Fibroblast of gingiva (primary cell): ENCODE results near the gene GLB1L3.

Experiments
- DNase-seq: peaks from one replicate; pipeline ENCODE4 v3.0.0-alpha.2; 2011; ENCODE audit warnings: low read depth

GLB1L3 gene

GRCh38 chr11:134275534-134276395 is at the start of gene GLB1L3:
TSS of gene GLB1L3 (plus strand) at chr11:134276379. CDS start at chr11:134276741, 362 bp downstream.
- DNase-seq: no peak

GRCh38 chr11:134226806-134227325 is 49.3 kb upstream of the GLB1L3 start:
- DNase-seq: no peak

- peak; percentile 49 for DNase-seq
Measured at GRCh38 chr11:134228625-134229024, 47.6 kb upstream of the GLB1L3 start.

DNA sequence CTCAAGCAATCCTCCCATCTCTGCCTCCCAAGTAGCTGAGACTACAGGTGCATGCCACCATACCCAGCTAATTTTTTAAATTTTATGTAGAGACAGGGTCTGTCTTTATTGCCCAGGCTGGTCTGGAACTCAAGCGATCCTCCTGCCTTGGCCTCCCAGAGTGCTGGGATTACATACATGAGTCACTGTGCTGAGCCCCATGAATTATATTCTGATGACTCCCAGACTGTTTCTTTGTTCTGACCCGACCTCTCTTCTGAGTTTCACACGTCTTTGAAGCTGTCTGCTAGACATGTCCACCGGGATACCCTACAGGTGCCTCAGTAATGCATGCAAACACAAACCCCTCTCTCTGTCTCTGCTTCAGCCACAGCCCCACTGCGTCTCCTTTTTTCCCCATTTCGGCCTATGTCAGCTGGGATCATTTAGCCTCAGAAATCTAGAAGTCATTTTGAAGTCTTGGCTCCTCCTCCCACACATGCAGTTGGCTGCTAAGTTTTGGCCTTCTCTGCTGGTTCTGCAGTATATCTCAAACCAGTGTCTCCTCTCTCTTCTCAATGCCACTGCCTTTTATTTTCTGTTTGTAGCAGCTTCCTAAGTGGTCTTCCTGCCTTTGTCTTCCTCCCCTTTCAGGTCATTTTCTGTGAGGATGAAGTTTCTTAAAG is 46.9 kb upstream of the GLB1L3 start:
- DNase-seq: no peak

DNA sequence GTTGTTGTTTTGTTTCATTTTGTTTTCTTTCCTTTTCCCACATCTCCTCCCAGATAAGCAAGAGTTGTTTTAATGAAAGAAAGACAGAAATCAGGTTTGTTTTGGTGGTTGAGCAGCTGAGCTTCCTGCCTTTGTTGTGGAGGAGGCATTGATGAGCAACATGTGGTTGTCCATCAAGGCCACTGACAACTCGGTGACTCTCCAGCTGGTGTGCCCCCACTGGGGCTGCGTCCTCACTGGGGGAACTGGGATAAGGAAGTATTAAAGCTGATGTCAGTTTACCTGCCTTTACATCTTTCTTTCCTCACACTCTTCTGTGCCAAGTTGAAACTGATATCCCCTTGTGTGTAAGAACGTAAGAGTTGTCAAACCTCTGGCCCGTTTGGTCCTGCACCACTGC is 45.8 kb upstream of the GLB1L3 start:
- DNase-seq: no peak

DNA sequence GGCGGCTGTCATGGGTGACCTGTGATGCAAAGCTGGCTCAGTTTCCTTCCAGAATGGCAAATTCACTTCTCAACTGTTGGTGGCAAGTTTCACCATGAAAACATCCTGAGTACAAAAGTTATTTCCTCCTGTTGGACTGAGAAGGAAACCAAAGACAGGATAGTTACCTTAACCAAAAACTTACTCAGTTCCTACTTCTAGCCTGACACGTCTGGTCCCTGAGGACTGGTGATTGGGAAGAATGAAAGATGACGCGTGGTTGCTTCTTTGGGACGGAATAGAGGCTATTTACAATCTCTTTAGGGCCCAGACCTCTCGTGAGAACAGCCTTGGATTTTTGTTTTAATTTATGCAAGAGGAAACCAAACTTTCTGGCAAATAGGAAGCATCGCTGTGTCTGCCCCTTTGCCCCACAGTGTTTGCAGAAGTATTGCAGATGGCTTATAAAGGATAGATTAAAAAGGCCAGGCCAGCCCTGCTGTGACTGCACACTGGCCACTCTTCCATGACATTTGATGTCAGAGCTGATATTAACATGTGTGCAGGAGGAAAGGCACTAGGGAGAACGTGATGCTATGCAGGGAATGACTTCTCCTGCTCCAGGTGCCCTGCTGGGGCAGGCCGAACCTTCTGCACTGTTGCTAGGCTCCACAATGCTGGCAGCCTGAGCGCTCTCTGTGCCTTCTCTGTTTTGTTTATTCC is 44.1 kb upstream of the GLB1L3 start:
- DNase-seq: no peak

GRCh38 chr11:134233729-134234179 is 42.4 kb upstream of the GLB1L3 start:
- DNase-seq: no peak

GRCh38 chr11:134235399-134235798 is 40.8 kb upstream of the GLB1L3 start:
- DNase-seq: no peak

DNA sequence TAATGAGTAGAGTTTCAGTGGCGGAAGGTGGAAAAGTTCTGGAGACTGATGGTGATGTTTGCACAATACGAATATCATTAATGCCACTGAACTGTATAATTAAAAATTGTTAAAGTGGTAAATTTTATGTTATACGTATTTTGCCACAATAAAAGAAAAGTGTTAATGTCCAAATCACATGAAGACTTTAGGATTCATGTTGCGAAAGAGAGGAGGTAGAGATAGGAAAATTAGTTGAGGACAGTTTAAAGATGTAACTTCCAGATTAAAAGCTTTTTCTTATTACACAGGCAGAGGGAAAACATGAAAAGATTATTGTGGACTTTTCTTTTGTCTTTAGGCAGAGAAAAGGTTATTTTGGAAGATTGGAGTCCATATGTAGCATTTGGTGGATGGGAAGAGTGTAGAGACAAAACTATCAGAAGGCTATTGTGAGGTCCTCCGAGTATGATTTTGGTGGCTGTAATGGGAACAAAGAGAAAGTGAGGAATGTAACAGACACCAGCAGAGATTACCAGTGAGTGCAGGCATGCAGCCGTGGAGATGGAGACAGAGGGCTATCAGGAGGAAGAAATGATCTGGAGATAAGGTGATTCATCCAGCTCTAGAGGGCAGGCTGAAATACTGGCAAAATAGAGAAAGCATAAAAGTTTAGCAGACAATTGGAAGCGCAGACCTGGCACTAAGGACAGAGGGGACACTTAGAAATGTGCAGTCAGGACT is 39.2 kb upstream of the GLB1L3 start:
- no peak for DNase-seq

DNA sequence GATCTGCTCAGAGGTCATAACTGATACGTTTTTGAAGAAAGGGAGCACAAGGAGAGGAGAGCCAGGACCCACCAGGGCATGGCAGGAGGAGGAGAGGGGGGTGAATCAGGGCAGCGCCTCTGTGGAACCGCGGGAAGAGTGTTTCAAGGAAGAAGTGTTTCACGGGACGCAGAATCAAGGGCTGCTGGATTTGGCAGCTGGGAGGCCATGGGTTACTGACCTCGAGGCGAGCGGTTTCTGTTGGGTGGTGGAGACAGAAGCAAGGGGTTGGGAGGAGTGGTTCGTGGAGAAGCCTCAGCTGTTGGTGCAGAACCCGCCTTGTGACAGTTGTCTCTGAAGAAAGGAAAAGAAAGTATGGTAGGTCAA is 38.6 kb upstream of the GLB1L3 start:
- no peak for DNase-seq

DNA sequence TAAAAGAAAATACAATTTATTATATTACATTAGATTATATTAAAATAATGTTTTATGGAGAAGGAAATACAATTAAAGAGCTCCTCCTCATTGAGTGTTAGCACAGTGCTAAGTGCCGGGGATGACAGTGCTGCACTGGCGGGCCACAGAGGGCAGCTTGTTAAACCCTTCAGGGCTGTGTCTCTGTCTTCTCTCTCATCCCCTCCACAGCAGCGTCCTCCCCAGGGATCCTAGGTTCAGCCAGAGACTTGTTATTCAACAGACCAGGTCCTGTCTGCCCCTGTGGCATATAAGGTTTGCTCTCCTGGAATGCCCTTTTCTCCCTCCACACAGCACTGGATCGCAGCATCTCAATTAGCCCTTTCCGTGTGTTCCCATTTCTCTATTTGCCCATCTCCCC is 37.2 kb upstream of the GLB1L3 start:
- DNase-seq: no peak

DNA sequence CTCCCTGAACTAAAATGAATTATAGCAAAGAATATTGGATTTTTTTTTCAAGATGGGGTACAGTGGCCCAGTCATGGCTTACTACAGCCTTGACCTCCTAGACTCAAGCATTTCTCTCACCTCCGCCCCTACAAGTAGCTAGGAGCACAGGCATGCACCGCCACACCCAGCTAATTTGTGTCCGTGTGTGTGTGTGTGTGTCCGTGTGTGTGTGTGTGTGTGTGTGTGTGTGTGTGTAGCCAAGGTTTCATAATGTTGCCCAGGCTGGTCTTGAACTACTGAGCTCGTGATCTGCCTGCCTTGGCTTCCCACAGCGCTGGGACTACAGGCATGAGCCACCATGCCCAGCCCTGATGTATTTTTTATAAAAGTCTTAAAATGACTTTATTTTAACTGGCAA is 35.6 kb upstream of the GLB1L3 start:
- no peak for DNase-seq

GRCh38 chr11:134242376-134242775 is 33.8 kb upstream of the GLB1L3 start:
- DNase-seq: no peak

- DNase-seq: no peak
Measured at GRCh38 chr11:134243913-134244312, 32.3 kb upstream of the GLB1L3 start.

GRCh38 chr11:134244593-134244992 is 31.6 kb upstream of the GLB1L3 start:
- peak; percentile 19 for DNase-seq

- no peak for DNase-seq
Measured at GRCh38 chr11:134245434-134245833, 30.7 kb upstream of the GLB1L3 start.

GRCh38 chr11:134246100-134246499 is 30.1 kb upstream of the GLB1L3 start:
- DNase-seq: no peak

- no peak for DNase-seq
Measured at GRCh38 chr11:134246678-134247077, 29.5 kb upstream of the GLB1L3 start.

- DNase-seq: no peak
Measured at GRCh38 chr11:134248910-134249480, 27.2 kb upstream of the GLB1L3 start.

DNA sequence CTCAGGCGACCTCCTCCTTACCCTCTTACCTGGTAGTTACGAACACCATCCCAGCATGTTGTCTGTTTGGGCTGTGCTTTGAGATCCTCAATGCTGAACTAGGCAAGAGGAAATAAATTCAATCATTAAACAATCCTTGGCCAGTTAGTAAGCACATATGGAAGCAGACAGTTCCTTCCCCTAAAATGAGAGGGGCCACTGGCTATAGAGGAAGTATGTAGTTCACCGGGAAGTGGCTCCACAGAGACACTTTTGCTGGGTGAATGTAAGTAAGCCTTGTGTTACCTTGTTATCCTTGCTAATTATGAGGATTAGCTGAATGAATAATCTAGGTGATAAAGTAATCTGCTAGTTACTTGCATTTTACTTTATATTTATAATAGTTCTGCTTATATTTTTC is 25.9 kb upstream of the GLB1L3 start:
- no peak for DNase-seq

DNA sequence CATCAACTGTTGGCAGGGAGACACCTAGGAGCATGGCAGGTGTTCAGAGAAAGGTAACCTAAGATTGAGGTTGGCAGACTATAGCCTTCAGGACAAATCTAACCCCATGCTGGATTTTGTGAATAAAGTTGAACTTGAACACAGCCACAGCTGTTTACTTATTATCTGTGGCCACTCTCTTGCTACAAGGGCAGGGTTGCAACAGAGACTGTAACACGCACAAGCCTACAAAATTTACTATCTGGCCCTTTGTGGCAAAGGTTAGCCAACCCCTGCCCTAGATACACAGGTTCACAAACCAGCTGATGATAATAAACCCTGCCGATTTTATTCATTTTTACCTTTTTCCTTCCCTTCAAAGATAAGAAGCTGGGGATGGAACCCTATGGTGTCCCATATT is 25.5 kb upstream of the GLB1L3 start:
- no peak for DNase-seq
